PC-9 (cell line): ENCODE data around the gene OSBPL7.

Source experiments
- CTCF ChIP-seq: fragments of 200-600 bp; sonication (generic); conservative IDR thresholded peaks from 2 replicates; pipeline ENCODE4 v1.6.1; 2017; ENCODE audit warnings: mixed run types, antibody characterized with exemption, mild to moderate bottlenecking, moderate library complexity
- EZH2 ChIP-seq: fragments of 200-600 bp; sonication (generic); IDR thresholded peaks from 2 replicates; pipeline ENCODE4 v1.8.0; 2017; ENCODE audit warnings: antibody characterized with exemption, low read depth

GRCh38 chr17:47813512-47814031 is 8.0 kb downstream of the OSBPL7 start:
- TF ChIP-seq CTCF: no peak
- no peak for TF ChIP-seq EZH2
